CD1c-positive myeloid dendritic cell (primary cell): Measurements from ENCODE around the gene AUTS2.
"Not testable (repeated sequence)": the region's sequence is repeated elsewhere in the genome, so short reads cannot be mapped to it uniquely, and the experiment has no call there.

Source experiments
- DNase-seq: peaks from one replicate; pipeline ENCODE4 v3.0.0-alpha.2; 2016; ENCODE audit errors: extremely low spot score

The AUTS2 gene

DNA sequence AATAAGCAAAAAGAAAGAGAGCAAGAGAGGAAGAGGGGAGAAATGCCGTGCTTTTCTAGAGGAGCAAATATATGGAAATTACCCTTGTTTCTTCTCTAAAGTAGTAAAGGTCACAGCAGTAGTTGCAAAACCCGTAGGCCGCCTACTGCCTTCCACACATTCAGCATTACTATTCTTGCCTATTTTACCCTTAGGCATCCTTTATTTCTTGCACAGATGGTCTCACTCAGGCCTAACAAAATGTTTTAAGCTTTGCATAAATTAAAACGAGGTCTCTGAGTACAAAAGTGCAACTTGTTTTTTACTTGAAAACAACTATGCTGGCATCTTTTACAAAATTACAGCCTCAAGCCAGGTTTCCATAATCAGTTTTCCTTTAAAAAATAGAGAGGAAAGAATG, 644.6 kb downstream of the AUTS2 start:
- no peak for DNase-seq

DNA sequence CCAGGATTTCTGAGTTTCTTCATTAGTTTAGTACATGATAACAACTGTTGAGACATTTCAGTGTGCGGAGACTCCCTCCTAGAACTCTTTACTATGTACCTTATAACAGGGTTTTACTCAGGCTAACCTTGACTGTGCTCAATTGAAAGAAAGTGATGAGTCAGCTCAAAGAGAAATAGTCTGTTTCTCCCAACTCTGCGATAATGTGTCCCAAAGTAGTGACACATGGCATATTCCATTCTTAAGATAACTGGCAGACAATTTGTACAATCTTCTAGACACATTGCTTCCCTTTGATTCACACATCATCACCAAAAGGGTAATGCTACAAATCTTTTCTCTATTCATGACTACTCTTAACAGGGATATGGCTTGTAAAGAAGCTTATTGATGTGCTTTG, 645.2 kb downstream of the AUTS2 start:
- no peak for DNase-seq

DNA sequence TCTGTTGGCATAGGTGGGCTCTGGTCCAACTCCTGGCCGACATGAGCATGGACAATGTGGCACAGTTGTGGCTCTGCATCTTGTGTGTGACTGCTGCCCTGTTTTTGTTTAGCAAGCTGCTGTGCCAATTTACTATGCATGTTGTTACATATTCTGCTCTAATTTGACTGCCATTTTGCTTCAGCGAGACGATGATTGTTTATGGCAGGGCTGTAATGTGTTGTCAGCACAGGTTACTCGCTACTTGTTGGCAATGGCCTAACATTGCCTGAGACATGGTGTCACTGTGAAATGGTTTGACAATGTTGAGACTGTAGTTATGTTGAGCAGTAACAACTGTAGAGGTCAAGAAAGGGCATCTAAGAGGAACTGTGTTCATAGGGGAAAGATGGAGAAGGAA, 659.6 kb downstream of the AUTS2 start:
- DNase-seq = no peak

DNA sequence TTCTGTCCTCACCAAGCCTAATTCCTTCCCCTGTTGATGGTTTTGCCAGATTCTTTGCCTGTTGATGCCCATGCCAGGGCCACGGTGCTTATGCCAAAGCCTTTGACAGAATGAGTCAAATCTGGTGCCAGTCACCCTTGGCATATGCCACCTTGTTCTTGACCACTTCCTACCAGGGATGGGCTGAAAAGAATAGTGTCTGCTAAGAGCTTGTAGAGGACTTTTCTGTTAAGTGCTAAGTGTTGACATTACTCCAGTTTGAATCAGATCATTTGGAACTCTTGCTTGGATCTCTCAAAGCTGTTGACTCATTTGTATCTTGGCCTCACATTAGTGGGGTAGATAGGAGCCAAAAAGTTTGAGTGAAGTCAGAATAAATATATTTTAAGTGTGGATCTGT, 661.2 kb downstream of the AUTS2 start:
- no peak for DNase-seq

DNA sequence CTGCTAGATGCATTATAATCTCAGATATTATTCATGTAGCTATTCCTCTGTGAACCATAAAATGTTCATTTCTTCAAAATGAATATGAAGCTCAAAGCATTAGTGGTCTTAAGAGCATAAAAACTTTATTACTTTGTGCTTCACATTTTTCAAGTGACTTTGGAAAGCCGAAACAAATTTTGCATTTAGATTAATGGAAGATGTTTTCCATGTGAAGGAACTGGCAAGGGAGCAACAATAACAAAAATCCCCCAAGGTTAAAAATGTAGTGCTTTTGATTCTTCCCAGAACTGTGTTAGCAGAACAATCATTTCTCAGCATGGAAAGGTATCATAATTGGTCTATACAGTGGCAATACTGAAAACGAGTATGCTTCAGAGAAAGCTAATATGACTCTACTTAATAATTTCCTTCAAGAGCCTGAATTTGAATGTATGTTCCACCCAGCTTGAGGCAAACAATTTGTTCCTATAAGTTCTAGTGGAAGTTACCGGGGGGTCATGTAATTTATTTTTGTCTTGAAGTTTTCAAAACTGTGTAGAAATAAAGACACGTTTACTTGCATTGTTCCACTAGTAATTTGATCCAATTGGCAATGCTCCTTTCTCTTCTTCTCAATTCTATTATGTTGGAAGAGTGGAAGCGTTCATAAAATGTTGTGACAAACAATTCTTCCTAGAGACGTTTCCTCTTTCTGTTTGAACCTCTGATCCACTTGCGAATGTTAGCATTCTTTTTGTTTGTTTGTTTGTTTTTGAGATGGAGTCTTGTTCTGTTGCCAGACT, 665.4 kb downstream of the AUTS2 start:
- DNase-seq = no peak

DNA sequence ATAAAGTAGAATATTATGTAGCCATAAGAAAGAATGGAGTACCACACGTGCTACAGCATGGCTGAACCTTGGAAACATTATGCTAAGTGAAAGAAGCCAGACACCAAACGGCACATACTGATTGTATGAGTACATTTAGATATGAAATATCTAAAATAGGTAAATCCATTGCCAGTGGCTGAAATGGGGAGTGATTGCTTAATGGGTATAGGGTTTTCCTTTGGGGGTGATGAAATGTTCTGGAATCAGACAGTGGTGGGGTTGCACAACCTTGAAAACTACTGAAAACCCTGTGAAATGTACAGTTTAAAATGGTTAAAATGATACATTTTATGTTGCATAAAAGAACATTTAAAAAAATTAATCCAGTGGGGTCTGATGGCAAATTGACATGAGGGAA, 667.9 kb downstream of the AUTS2 start:
- DNase-seq = no peak

DNA sequence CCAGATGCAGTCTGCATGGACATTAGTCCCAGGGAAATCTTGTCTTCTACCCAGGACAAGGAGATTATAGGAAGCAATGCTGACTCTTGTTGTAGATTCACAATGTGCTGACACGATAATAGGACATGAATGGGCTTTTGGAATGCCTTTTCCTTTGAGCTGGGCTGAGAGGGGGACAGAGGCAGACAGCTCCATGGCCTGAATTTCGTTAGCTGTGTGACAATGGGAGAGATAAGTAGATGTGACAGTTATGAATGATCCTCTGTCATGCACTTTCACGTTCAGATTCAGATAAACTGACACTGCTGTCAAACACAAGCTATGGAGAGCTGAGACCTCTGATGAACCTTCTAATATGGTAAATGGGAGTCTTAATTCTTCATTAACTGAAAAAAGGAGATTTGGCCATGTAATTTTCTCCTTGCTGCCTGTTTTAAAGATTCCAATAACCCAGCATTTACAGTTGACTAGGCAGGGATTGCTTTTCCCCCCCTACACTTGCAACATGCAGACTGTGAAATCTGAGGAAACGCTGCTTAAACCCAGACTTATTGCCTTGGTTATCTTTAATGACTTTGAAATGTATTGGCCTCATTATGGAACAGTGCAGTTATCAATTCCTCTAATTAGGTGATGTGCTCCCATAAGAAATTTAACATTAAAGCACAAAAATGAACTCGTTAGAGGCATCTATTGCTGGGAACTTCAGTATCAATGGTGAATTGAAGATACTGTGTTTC, 669.3 kb downstream of the AUTS2 start:
- DNase-seq = no peak

DNA sequence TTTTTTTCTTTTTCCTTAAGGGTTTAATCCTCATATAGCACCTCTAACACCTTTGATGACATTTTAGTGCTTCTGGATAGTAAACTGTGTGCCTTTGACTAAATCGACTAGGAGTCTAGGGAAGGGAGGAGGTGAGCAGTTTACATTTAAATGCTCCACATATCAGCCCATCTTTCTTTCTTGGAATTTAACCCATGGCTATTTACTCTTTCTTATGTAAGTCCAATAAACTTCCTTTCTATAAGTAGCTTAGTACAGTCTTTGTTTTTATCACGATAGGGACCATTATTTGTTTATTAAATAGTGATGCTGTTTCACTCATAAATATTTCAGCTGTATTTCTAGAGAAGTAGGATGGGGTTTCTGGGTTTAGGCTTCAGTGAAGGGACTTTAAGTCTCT, 669.9 kb downstream of the AUTS2 start:
- no peak for DNase-seq

DNA sequence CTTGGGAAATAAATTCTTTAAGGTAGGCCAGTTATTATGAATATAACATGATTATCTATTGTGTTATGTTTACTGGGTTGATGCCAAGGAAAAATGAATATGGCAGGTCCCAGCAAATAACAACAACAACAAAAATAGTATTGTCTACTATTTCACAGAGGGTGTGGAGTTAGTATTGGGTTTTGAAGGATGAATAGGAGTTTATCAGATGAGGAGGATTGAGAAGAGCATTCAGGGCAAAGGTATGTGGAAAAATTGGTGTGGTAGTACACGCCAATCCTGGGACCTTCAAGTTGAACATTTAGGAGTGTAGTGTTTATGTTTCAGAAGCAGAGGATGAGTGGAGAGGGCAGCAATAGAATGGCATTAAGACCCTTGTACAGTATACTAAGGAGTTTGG, 671.9 kb downstream of the AUTS2 start:
- no peak for DNase-seq

DNA sequence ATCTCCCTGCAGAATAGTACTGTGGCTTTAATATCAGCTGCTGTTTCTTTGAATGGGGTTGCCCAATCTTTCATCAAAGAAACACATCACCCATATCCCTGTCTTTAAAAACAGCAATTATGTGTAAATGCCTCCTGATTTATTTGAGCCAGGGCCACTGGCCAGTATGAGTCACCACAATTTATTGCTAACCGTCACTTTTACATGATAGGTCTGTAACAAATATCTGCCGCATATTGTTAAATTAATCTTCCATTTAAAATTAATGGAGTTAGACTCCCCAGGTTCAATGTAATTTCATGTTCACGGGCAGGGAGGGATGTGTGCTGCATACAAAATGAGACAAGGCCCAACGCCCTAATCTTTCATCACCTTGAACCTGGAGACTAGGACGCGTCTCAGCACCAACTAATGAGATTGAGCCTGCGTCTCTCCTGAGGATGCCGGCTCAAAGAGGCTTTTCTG, 673.4 kb downstream of the AUTS2 start:
- no peak for DNase-seq

DNA sequence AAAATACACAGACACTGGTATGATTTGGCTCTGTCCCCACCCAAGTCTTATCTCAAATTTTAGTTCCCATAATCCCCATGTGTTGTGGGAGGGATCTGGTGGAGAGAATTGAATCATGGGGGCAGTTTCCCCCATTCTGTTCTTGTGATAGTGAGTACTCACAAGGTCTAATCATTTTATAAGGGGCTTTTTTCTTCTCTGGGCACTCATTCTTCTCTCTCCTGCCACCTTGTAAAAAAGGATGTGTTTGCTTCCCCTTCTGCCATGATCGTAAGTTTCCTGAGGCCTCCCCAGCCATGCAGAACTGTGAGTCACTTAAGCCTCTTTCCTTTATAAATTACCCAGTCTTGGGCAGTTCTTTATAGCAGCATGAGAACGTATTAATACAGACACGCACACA, 677.3 kb downstream of the AUTS2 start:
- not testable (repeated sequence) for DNase-seq

DNA sequence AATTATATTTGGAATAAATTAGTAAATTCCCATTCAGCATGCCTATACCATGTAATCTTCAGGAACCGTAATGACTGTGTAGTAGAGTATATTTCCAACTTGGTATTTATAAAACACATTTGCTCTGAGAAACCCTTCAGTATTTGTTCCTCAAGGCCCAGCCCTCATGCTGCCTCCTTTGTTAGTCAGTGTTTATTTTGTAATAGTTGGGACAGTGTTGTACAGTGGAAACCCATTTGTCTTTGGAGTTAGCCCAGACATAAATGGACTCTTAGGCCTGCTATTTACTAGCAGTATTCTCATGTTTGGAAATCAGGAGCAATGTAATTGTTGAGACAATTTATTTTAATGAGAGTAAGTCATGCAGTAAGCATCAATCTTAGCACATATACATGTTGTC, 686.9 kb downstream of the AUTS2 start:
- no peak for DNase-seq

DNA sequence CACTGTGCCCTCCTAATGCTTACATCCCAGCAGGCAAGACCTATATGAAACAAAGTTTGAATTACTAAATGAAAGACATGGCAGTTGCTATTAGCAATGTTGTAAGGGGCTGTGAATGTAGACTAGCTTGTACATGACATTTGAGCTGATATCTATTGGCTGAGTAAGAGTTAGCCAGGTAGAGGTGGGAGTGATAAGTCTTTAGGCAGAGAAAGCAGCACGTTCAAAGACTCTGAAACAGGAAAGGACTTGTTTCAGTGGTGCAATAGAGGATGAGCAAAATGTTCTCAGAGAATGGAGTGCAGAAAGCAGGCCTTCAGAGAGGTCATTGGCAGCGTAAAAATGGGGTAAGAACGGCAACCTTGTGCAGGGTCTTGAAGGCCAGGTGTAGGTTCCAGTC, 687.6 kb downstream of the AUTS2 start:
- DNase-seq = no peak

DNA sequence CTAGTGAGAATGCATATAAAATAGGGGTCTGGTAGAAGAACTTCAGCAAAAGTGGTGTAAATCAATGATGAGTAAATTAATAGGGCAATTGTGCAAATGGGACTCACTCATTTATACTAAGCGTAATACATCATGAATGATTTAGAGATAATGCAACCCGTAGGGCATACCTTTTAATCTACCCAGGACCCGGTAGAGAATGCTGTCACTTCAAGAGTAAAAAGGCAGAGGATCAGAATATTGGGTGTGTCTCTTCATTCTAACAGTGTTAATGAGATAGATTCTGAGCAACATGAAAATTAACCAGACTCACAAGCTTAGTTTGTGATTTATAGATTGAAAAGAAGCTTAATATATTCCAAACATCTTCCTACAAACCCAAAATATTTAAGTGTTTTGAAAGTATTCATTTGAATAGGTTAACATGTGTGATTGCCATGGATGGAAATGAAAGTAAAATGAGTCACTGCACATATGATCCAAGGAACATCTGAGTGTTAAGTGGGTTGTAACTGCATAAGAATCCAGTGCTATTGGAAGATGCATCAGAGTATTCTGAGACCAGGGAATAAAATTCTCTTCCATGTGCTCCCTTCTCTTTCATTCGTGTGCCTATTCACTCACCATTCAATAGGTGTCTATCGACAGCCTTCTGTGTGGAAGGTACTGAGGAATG, 690.6 kb downstream of the AUTS2 start:
- no peak for DNase-seq

DNA sequence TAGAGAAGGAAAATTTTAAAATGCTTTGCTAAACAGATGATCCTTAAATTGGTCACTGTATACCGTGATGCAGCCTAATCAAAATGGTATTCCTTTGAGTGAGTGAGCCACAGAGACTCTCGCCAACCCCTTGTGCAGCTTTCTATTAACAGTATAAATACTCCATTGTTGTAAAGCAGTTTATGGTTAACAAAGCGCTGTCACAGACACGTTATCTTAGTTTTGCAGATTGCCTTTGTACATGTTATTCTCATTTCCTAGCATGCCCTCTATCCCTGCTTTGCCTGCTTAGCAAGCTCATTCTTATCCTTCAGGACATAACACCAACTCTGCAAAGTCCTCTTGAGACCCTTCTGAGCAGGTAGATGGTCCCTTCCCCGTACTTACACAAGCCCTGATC, 694.4 kb downstream of the AUTS2 start:
- no peak for DNase-seq

DNA sequence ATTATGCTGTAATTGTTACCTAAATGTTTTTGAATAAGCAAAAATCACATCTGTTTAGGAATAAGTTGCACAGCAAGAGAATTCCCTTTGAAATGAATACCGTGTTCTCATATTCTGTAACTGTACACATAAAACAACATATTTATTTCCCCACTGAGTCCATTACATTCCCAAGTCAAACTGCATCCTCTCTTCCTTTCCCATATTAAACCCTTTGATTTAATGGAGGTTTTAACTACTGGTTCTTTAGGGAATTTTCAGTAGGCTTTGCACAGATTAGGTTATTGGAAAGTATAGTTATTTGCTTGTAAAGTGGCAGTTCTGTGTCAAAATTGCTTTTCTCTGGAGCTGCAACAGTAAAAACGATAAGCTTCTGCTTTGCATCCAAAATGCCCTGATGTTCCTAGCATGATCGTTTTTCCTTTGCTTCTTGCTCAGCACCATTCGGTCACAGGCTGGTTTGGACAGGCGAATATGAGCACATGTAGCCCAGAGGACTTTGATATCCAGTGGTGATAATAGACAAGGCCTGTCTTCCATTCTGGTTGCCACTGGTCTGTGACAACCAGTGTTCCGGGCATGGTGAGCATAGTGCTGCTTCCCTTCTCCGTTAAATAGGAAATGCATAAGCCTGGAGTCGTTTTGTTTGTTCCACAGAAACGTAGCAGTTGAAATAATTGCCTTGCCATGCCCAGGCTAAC, 696.1 kb downstream of the AUTS2 start:
- no peak for DNase-seq

DNA sequence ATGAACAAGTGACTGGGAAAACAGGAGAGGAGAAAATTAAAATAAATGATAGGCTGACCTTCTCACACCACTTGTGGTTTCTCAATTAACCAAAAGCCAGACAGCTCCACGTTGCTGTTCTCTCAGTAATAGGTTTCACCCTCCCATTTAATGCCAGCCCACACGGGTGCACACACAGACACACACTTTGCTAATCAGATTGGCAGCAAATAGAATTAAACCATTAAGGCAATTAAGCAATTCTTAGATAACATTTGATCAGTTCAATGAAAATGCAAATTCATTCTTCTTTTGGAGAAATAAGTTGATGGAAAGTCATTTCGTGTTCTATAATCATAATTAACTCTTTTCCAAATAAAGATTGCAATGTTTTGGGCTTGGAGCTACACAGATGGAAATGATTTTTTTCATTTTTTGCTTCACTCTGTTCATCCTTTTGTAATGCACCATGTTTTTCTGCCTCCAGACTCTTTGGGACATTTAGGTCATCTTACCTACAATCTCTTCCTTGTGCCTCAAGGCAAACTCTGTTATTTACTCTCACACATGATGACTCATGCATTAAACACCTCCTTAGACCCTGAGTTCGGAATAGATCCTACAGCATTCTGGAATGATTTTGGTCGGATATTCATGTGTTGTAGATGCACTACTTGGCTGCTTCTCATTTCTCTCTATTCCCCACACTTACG, 700.7 kb downstream of the AUTS2 start:
- DNase-seq = no peak

DNA sequence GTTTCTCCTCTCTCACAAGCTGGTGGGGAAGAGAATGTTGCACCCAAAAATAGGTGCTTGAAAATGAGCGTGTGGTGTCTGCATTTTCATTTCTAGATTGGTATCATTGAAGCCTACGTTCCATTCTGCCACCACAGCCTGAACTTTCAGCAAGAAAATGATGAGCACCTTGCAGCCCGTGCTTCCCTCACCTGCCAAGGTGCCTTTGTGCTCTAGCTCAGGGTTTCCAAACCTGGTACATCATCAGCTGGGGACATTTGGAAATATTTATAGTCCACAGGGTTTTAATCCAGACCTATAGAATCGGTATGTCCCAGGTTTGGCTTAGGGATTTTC, 701.2 kb downstream of the AUTS2 start:
- DNase-seq = no peak

DNA sequence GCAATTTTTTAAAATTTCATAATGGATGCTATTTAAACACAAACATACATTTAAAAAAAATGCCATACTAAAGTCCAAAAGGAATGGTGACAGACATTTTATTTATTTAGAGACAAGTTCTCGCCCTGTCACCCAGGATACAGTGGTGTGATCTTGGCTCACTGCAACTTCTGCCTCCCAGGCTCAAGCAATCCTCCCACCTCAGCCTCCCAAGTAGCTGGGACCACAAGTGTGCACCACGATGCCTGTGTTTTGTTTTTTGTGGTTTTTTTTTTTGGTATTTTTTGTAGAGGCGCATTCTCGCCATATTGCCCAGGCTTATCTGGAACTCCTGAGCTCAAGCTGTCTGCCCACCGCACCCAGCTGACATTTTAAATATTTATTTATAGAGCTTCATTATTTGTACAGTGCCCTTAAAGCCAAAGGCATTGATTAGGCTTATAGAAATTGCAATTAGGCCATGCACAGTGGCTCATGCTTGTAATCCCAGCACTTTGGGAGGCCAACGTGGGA, 703.5 kb downstream of the AUTS2 start:
- DNase-seq = no peak

DNA sequence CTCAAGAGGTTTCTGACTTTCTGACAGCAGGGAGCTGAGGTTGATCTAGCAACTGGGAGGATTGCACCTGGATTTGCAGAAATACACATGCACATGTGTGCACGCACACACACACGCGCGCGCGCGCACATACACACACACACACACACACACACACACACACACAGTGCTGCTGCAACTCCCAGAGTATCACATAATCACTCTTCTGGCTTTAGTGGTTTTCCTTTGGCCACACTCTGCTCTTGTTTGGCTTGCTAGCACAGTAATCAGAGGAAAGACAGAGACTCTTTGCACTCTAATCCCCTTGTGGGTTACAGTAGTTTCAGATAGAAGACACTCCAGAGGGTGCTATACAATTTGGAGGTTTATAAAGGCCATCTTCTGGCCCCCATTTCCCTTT, 705.0 kb downstream of the AUTS2 start:
- no peak for DNase-seq

DNA sequence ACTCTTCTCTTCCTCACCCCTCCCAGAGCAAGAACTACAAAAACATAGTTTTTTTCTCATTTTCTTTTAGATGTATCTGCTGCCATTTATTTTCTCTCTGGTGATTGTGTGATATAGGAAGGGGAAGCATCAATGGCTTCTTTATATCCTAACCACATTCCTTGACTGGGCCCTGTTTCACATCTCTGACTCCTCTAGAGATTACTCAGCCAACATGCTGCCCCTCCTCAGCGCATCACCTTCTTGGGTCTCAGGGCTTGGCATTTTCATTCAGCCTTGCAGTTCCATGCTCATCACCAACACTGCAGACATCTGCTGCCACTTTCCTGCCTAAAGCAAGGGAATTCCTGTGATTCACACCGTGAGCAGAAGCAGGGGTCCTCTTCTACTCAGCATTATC, 705.5 kb downstream of the AUTS2 start:
- DNase-seq = no peak

DNA sequence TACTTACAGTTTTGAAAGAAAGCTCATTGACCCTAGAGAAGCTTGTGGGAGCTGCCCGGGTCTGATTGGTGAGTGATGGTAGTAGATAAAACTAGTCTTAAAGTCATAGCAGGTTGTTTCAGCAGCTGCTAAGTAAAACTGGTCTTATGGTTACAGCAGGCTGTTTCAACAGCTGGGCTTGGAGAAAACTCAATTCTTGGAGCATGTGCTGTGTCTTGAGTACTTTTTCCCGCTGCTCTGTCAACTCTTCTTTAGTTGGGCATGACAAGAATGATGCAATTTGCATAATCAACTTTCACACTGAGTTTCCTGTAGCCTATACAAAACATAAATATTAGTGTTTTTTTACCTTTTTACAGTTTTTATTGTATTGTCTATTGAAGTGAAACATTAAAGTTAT, 707.9 kb downstream of the AUTS2 start:
- no peak for DNase-seq
